AG08395 (cell line): ENCODE data around the gene NEURL2.

Experiments
- DNase-seq: peaks from one replicate; pipeline ENCODE4 v3.0.0; 2012; ENCODE audit warnings: mixed read lengths, low spot score

The NEURL2 gene

GRCh38 chr20:45842169-45842812 lies 48.7 kb downstream of the NEURL2 start:
- DNase-seq = peak; percentile 61

- DNase-seq = no peak
Measured at GRCh38 chr20:45841407-45842129, 49.4 kb downstream of the NEURL2 start.

GRCh38 chr20:45840700-45841198 lies 50.3 kb downstream of the NEURL2 start:
- DNase-seq = no peak
